ENCODE data around the gene RGS5. TPM values are rescaled to one million over a fixed set of nuclear protein-coding genes. Genes with fewer than 3 reads are reported as not detected.

The RGS5 gene
- total RNA-seq, 2 experiments from 2014 or later: 4.1 to 4.4 TPM

GRCh38 chr1:163148911-163149310 lies 53.8 kb downstream of the RGS5 start:
- Mint-ChIP-seq H3K4me1 (no peaks in the 10 kb centered on the region), H3K9me3 (no peaks in the 10 kb centered on the region), H3K4me3 (no peak overlapping the region), H3K27me3 (no peaks in the 10 kb centered on the region), H3K36me3 (no peaks in the 10 kb centered on the region), H3K27ac (no peak overlapping the region)
- POLR2A ChIA-PET: no interaction called here
- DNase-seq (no peak), ATAC-seq (ENCODE audit: low read depth) (no peak)

DNA sequence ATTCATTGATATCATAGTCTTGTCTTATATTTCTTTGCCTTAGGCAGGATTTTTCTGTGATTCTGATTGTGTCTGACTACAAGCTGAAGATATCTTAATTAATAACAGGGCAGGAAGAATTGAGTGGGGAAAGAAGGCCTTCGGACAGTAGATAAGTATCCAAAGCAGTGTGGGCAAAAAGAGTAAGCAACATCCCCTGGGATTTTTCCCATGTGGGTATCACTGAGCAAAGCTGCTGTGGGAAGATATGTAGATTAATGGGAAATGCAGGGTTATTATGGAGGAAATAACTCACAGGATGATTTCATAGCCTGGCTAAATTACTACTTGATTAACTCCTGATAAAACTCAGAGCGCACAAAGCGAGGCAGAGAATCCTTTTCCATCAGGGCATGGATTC lies 55.7 kb downstream of the RGS5 start:
- no peak overlapping the region for H3K27ac Mint-ChIP-seq
- no peaks in the 10 kb centered on the region for H3K4me1 Mint-ChIP-seq
- H3K27me3 Mint-ChIP-seq: no peaks in the 10 kb centered on the region
- DNase-seq: no peak
- POLR2A ChIA-PET: no interaction called here
- ATAC-seq (ENCODE audit: low read depth): no peak
- H3K4me3 Mint-ChIP-seq: no peak overlapping the region
- no peaks in the 10 kb centered on the region for H3K36me3 Mint-ChIP-seq
- no peaks in the 10 kb centered on the region for H3K9me3 Mint-ChIP-seq

- Mint-ChIP-seq H3K27ac (no peak overlapping the region), H3K4me3 (no peak overlapping the region), H3K9me3 (no peaks in the 10 kb centered on the region), H3K27me3 (no peaks in the 10 kb centered on the region), H3K36me3 (no peaks in the 10 kb centered on the region), H3K4me1 (no peaks in the 10 kb centered on the region)
- POLR2A ChIA-PET: no interaction called here
- DNase-seq (no peak), ATAC-seq (ENCODE audit: low read depth) (no peak)
Measured at GRCh38 chr1:163145435-163145834, 57.3 kb downstream of the RGS5 start.

DNA sequence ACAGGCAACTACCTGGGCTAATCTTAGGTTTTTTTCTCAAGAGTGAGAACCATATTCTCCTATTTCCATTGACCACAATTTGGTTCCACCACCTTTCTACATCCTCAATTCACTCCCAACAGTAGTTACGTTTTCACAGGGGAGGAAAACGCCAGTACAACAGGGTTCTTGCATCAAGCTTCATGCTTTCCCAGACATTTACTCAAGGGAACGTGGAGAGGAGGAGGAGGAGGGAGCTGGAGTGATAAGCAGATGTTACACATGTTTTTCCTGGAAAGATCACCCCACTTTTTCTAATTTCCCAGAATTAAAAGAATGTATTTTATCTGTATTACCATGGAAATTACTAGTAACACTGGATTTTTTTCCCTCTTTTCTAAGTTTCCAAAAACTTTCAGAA lies 58.3 kb downstream of the RGS5 start:
- ATAC-seq (ENCODE audit: low read depth) (no peak), DNase-seq (no peak)
- H3K27ac Mint-ChIP-seq: no peak overlapping the region
- no peak overlapping the region for H3K4me3 Mint-ChIP-seq
- no peaks in the 10 kb centered on the region for H3K4me1 Mint-ChIP-seq
- H3K36me3 Mint-ChIP-seq: no peaks in the 10 kb centered on the region
- POLR2A ChIA-PET: no interaction called here
- H3K9me3 Mint-ChIP-seq: no peaks in the 10 kb centered on the region
- H3K27me3 Mint-ChIP-seq: no peaks in the 10 kb centered on the region

GRCh38 chr1:163142152-163142551 lies 60.6 kb downstream of the RGS5 start:
- Mint-ChIP-seq H3K4me1 (no peaks in the 10 kb centered on the region), H3K27me3 (no peaks in the 10 kb centered on the region), H3K27ac (no peak overlapping the region), H3K4me3 (no peak overlapping the region), H3K9me3 (peaks cover 1% of the 10 kb centered on the region), H3K36me3 (no peaks in the 10 kb centered on the region)
- ATAC-seq (ENCODE audit: low read depth) (no peak), DNase-seq (no peak)
- POLR2A ChIA-PET: no interaction called here

DNA sequence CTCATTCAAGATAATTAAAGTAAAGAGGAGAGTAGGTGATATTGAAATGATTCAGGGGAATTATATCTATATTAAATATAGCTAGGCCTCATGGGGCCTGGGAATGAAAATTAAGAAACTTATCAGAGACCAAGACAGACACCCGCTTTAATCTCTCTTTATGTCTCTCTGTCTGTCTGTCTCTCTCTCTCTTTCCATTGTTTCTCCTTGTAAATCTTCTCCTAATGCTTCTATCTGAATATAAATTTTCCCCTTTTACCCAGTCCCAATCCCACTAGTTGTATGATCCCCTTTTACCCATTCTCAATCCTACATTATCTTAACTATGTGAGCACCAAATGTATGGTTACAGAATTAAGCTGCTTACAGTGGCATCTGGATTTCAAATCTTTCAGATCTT lies 61.2 kb downstream of the RGS5 start:
- POLR2A ChIA-PET: no interaction called here
- H3K27me3 Mint-ChIP-seq: no peaks in the 10 kb centered on the region
- no peaks in the 10 kb centered on the region for H3K36me3 Mint-ChIP-seq
- H3K9me3 Mint-ChIP-seq: peaks cover 1% of the 10 kb centered on the region
- H3K4me1 Mint-ChIP-seq: no peaks in the 10 kb centered on the region
- no peak overlapping the region for H3K4me3 Mint-ChIP-seq
- no peak for ATAC-seq (ENCODE audit: low read depth)
- DNase-seq: no peak
- H3K27ac Mint-ChIP-seq: no peak overlapping the region

GRCh38 chr1:163137556-163138265 lies 65.0 kb downstream of the RGS5 start:
- no peaks in the 10 kb centered on the region for H3K4me1 Mint-ChIP-seq
- no peaks in the 10 kb centered on the region for H3K36me3 Mint-ChIP-seq
- peaks cover 1% of the 10 kb centered on the region for H3K9me3 Mint-ChIP-seq
- POLR2A ChIA-PET: no interaction called here
- no peak overlapping the region for H3K4me3 Mint-ChIP-seq
- H3K27me3 Mint-ChIP-seq: no peaks in the 10 kb centered on the region
- H3K27ac Mint-ChIP-seq: no peak overlapping the region
- no peak for DNase-seq
- ATAC-seq (ENCODE audit: low read depth): no peak

- H3K4me1 Mint-ChIP-seq: no peaks in the 10 kb centered on the region
Measured at GRCh38 chr1:163131981-163132380, 70.7 kb downstream of the RGS5 start.

GRCh38 chr1:163130225-163130856 lies 72.4 kb downstream of the RGS5 start:
- Mint-ChIP-seq H3K27ac (no peak overlapping the region), H3K4me1 (no peaks in the 10 kb centered on the region), H3K36me3 (no peaks in the 10 kb centered on the region), H3K9me3 (no peaks in the 10 kb centered on the region), H3K27me3 (no peaks in the 10 kb centered on the region), H3K4me3 (no peak overlapping the region)
- DNase-seq: no peak
- no peak for ATAC-seq (ENCODE audit: low read depth)
- POLR2A ChIA-PET: no interaction called here

More at GRCh38 chr1:163131981-163132380, 70.7 kb downstream of the RGS5 start:
- Mint-ChIP-seq H3K9me3 (no peaks in the 10 kb centered on the region), H3K36me3 (no peaks in the 10 kb centered on the region), H3K27me3 (no peaks in the 10 kb centered on the region), H3K4me3 (no peak overlapping the region), H3K27ac (no peak overlapping the region)
- POLR2A ChIA-PET: no interaction called here
- DNase-seq (no peak), ATAC-seq (ENCODE audit: low read depth) (no peak)

- H3K4me3 Mint-ChIP-seq: no peak overlapping the region
- POLR2A ChIA-PET: no interaction called here
- H3K4me1 Mint-ChIP-seq: no peaks in the 10 kb centered on the region
- H3K36me3 Mint-ChIP-seq: no peaks in the 10 kb centered on the region
- peaks cover 6% of the 10 kb centered on the region for H3K27me3 Mint-ChIP-seq
- H3K27ac Mint-ChIP-seq: no peak overlapping the region
- ATAC-seq (ENCODE audit: low read depth): no peak
- DNase-seq: no peak
- H3K9me3 Mint-ChIP-seq: no peaks in the 10 kb centered on the region
Measured at GRCh38 chr1:163128282-163128681, 74.4 kb downstream of the RGS5 start.

GRCh38 chr1:163124812-163125211 lies 77.9 kb downstream of the RGS5 start:
- POLR2A ChIA-PET: no interaction called here
- DNase-seq (no peak), ATAC-seq (ENCODE audit: low read depth) (no peak)
- Mint-ChIP-seq H3K27me3 (peaks cover 8% of the 10 kb centered on the region), H3K27ac (no peak overlapping the region), H3K4me1 (no peaks in the 10 kb centered on the region), H3K36me3 (no peaks in the 10 kb centered on the region), H3K4me3 (no peak overlapping the region), H3K9me3 (no peaks in the 10 kb centered on the region)

- Mint-ChIP-seq H3K4me3 (no peak overlapping the region), H3K36me3 (no peaks in the 10 kb centered on the region), H3K27ac (no peak overlapping the region), H3K4me1 (no peaks in the 10 kb centered on the region), H3K9me3 (peaks cover 2% of the 10 kb centered on the region), H3K27me3 (peaks cover 10% of the 10 kb centered on the region)
- DNase-seq: no peak
- POLR2A ChIA-PET: no interaction called here
- ATAC-seq (ENCODE audit: low read depth): no peak
Measured at GRCh38 chr1:163120372-163120771, 82.3 kb downstream of the RGS5 start.

GRCh38 chr1:163119707-163120106 lies 83.0 kb downstream of the RGS5 start:
- DNase-seq (no peak), ATAC-seq (ENCODE audit: low read depth) (no peak)
- POLR2A ChIA-PET: no interaction called here
- Mint-ChIP-seq H3K4me1 (no peaks in the 10 kb centered on the region), H3K9me3 (peaks cover 2% of the 10 kb centered on the region), H3K4me3 (no peak overlapping the region), H3K27me3 (peaks cover 15% of the 10 kb centered on the region), H3K27ac (no peak overlapping the region), H3K36me3 (no peaks in the 10 kb centered on the region)

DNA sequence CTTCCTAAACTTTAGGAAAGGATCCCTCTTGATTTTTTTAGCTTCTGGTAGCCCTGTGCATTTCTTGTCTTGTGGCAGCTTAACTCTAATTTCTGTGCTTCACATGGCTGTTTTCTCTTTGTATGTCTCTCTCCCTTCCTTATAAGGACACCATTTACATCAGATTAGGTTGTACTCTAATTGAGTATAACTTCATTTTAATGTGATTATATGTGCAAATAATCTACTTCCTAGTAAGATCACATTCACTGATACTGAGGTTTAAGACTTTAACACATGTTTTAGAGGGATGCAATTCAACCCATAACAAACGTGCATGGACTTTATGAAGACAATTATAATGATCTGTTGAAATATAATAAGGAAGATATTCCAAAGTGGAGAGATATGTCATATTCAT lies 86.8 kb downstream of the RGS5 start:
- ATAC-seq (ENCODE audit: low read depth): no peak
- H3K27me3 Mint-ChIP-seq: peaks cover 7% of the 10 kb centered on the region

More for the DNA sequence above, 86.8 kb downstream of the RGS5 start:
- Mint-ChIP-seq H3K27ac (no peak overlapping the region), H3K4me3 (no peak overlapping the region), H3K36me3 (no peaks in the 10 kb centered on the region), H3K4me1 (no peaks in the 10 kb centered on the region), H3K9me3 (peaks cover 2% of the 10 kb centered on the region)
- no peak for DNase-seq
- POLR2A ChIA-PET: no interaction called here

All from activated naive CD8-positive, alpha-beta T cell treated with anti-CD3 and anti-CD28 coated beads, Interleukin-2, amount 10 ng/mL, durations not matched to agents 7 days and 5 days (primary cell).